T47D (cell line): ENCODE data around the gene PARP16.
"Not testable (repeated sequence)": the region's sequence is repeated elsewhere in the genome, so short reads cannot be mapped to it uniquely, and the experiment has no call there.

ENCODE experiments used
- DNase-seq, 2 experiments: peaks; one replicate each; pipeline versions ENCODE4 v3.0.0 to v3.0.0-alpha.2; 2011 to 2012; ENCODE audit warnings: low read depth in 1 of 2, low spot score in 1 of 2
- JUND ChIP-seq: IDR thresholded peaks from 2 replicates; pipeline ENCODE4 v1.6.1; 2012; ENCODE audit warnings: low read depth
- in situ Hi-C: cut with HindIII; loops from 2 replicates; pipeline ENCODE4 v1.10.0; 2016; ENCODE audit warnings: low sequenced_read_pairs, low pct_unique_long_range_greater_than_20kb

Gene PARP16

DNA sequence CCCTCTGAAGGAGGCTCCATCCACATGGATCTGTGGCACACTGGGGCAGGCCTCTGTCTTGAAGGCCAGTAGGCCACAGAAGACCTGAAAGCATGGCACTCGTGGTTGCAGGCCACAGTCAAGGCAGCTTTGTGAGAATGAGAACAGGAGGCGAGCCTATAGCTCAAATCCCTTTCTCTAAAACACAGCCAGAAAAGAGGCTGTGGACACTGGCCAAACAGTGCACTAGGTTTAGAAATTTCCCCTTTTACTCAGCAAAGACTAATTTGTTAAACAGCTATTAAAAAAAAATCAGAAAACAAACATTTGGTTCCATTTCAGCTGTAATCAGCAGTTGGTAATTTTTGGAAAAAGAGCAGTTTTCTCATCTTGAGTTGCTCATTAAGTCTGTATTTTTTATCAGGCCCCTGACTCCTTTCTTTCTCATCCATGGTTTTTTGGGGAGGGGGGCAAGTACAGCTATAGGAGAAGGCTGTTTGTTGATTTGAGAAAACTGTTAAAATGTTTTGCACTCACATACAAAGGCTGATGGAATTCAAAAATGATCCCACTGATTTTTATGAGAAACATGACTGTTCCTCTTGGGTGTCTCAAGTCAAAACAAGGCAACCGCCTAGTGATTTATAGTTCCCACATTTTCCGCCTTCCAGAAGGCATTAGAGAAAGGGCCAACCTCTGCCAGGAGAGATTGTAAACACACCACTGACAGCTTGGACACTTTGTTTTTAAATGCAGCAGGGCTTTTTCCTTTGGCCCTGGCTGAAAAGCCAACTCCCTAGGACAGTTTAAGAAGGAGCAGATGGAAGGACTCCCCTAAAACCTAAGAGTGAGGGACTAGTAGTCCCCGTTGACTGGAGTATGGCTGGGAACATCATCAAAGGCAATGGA, 28.1 kb downstream of the PARP16 start:
- DNase-seq: no peak
- TF ChIP-seq JUND: no peak
- in situ Hi-C loops: no loop called here

DNA sequence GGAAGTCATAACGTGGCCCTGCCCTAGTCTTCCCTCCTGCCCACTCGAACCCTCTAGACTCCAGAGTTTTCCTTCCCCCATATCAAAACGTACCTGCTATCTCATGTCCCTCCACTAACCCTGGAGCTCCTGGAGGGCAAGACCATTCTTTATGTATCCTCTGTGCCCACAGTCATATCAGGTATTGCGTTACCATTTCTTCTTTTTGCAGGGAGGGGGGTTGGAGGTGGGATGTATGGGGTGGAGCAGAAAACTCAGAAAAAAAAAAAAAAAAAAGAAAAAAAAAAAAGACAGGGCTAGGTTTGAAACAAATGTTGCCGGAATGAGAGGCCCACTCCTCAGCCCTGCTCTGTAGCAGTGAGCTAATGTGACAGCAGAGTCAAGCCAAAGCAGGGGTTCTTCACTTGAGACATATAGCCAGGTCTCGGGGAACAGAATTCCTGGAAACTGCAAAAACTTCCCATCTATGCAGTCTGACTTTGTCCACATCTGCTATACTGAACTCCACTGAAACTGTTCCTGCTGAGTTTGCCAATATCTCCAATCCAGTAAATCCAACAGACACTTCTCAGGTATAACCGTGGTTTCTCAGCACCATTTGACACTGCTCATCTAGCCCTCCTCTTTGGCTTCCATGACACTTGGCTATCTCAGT, 31.1 kb downstream of the PARP16 start:
- in situ Hi-C loops: no loop called here

DNA sequence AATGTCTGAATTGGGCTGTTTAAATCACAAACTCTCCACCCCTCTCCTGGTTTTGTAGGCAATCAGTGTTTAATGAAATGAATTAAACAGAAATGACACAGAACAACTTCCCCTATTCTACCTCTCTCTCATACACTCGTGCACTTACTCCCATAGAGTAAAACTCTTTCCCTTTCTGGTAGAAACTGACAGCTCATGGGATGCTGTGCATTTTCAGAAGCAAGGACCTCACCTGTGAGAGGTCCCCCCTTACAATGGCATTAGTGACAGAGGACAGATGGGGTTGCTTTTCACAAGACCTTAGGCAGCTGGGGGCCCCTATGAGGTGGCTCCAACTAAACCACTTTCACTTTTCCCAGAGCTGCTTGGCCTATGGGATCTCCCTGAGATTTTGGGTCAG, 31.9 kb downstream of the PARP16 start:
- no peak for TF ChIP-seq JUND
- in situ Hi-C loops: no loop called here
- no peak for DNase-seq

More for the DNA sequence above, 31.1 kb downstream of the PARP16 start:
- DNase-seq: no peak
- no peak for TF ChIP-seq JUND

DNA sequence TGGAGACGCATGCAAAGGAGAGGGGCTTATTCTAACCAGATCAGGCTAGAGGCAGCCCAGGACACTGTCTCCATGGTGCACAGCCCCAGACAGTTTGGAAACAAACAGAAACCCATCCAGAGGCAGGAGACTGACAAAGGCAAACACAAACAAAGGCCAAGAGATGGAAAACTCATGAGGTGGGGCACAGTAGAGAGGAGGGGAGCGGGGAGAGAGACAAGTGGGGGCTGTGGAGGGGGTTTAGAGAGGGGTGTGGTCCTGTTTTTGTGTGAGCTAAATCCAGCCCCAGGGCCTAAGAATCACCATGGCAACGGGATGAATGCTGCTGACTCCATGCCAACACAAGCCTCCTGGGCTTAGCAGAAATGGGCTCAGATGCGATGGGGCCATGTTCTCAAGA, 32.3 kb downstream of the PARP16 start:
- no peak for TF ChIP-seq JUND
- in situ Hi-C loops: no loop called here
- DNase-seq: no peak

DNA sequence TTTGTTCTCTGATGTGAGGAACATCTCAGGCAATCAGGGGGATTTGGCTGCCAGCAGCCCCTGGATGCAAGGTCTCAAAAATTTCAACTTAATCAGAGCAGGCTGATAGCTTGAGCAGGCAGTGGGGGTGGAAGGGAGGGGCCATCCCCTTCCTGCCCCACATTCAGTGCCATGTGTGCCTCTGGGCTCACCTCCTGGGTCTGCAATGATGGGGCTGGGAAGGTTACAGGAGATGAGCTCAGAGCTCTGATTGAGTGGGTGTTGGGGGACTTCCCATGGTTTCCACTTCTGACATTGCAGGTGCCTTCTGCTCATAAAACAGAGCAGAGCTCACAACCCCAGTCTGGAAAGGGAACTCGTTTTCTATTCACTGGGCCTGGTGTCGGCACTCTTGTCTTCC, 37.0 kb downstream of the PARP16 start:
- in situ Hi-C loops: no loop called here
- no peak for DNase-seq
- no peak for TF ChIP-seq JUND

DNA sequence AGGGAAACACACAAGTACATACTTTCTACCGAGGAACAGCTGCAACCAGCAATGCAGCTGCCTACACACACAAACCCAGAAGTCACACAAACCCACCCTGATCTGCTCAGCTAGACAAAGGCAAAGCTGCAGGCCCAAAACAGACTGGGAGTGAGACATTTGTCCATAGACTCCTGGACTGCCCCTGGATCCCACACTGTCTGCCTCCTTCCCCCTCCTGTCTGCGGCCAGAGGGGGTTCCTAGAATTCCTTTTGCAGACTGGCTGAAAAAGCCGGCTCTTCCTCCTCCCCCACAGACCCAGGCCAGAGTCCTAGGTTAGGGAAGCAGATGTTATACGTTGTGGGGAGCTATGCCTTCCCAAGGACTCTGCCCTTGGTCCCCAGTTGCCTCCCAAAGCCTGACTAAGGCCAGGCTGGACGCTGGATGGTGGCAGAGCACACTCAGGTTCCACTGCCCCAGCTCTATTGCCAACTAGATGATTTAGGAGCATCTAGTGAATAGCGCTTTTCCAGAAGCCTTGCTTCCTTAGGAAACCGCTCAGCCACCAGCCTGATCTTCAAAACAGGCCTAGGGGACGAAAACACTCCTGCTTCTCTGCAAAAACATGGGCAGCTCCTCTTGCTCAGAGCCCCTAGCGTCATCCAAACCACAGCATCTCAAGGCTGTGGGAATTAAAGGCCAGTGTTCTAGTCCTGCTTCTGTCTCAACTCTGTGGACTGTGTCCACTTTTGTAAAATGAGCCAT, 38.0 kb downstream of the PARP16 start:
- DNase-seq: no peak
- in situ Hi-C loops: no loop called here
- no peak for TF ChIP-seq JUND

DNA sequence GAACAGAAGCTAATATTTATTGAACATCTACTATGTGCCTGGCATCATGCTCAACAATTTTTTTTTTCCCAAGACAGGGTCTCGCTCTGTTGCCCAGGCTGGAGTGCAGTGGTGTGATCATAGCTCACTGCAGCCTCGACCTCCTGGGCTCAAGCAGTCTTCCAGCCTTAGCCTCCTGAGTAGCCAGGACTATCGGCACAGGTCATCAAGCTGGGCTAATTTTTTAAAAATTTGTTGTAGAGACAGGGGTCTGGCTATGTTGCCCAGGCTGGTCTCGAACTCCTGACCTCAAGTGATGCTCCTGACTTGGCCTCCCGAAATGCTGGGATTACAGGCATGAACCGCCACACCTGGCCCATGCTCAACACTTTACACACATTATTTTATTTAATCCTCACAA, 39.7 kb downstream of the PARP16 start:
- no peak for TF ChIP-seq JUND
- DNase-seq: no peak
- in situ Hi-C loops: no loop called here

DNA sequence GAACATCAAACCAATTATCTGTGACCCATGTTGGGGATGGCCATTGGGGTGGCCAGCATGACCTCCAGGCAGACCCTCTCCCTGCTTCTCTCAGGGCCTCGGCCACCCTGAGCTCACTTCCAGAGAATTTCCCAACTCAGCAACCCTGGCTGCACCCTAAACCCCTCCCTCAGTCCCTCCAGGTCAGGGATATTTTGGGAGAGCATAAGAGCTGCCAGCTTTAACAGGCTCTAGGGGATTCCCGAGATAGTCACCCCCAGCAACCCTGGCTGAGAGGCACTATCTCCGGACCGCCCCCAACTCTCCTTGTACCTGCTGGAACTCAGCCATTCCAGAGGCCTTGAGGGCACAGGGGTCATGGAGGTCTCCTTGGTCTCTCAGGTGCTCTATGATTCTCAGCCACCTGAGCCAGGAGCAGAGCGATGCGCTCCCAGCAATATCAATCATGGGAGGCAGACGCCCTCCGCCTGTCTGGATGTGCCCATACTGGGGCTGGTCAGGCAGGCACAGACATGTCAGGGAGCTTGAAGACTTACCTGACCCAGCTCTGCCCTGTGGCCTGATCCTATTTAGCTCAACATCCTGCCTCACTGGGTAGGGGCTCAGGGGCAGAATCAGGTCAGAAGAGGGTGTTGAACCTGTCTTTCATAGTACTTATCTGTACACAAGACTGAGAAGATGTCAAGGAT, 40.5 kb downstream of the PARP16 start:
- DNase-seq: no peak
- in situ Hi-C loops: no loop called here
- no peak for TF ChIP-seq JUND

DNA sequence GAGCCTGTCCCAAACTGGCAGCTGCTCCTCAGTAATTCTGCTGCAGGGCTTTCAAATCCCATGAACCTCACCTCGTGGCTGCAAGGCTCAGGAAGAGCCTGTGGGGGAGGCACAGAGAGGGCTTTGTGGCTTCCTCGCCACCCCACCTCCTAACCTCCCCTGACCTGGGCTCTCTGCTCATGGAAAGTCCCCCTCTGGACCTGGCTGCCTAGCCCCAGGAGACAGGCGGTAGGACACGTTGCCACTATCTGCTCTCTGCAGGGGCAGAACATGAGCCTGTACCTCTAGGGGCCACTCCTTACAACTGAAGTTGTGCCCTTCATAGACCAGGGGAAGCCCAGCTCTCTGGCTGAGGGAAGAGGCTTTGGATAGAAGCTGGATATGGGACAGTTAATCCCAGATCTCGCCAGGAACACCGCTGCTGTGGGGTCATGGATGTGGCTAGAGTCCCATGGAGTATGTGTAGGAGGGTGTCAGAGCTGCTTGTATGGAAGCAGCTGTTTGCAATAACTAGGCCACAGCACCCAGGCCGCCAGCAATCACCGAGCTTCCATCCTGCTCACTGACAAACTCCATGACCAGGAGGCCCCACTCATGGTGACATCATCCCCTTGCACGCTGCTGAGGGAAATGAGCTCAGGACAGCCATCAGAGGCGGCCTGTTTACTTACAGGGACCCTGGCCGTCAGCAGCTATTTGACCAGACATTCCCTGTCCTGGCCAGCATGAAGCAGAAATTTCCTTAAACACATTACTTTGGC, 41.4 kb downstream of the PARP16 start:
- DNase-seq: no peak
- TF ChIP-seq JUND: no peak
- in situ Hi-C loops: no loop called here

DNA sequence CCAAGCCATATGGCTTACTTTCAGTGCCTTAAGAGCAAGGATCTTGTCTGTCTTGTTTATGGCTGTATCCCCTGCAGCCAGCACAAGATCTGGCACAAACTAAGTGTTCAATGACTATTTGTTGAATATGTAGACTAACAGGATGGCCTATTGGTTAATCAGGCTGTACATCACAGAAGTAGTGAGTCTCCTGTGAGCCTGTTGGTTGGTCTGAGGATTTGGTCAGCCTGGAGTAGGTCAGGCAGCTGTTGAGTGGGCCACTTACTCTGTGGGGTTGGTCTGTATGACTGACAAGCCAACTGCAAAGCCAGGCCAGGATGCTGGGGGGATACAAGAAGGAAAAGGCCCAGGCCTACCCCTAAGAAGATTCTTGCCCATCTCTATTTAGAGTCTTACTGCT, 42.0 kb downstream of the PARP16 start:
- DNase-seq: no peak
- in situ Hi-C loops: no loop called here
- no peak for TF ChIP-seq JUND

DNA sequence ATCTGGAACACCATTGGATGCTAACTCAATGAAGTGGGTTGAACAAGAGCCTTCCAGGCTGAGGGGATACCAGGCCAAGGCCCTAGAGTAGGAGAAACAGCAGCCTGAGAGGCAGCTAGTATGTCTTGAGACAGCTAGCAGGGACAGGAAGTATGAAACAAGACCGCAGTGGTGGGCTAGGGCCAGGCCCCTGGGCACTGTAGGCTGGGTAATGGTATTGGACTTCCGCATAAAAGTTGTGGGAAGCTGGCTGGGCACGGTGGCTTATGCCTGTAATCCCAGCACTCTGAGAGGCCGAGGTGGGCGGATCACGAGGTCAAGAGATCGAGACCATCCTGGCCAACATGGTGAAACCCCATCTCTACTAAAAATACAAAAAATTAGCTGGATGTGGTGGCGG, 50.2 kb downstream of the PARP16 start:
- DNase-seq, in situ Hi-C loops: not testable (repeated sequence)

DNA sequence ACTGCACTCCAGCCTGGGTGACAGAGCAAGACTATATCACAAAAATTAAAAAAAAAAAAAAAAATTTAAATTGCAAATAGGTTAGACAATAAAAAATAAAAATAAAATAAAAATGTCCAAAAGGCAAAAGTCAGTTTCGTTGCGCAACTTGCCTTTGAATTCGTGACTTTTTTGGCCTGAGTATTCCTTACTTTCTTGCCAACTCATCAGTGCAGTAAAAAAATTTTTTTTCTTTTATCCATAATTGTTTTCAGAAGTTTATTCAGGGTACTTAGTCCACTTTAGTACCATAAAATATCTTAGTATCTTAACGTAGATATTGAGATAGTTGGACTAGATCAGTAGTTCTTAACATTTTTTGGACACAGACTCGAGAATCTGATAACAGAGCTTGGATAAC, 53.0 kb downstream of the PARP16 start:
- TF ChIP-seq JUND: no peak
- in situ Hi-C loops: no loop called here
- DNase-seq: no peak
